H9 (cell line): ENCODE measurements around the gene SRRM2. TPM values are rescaled to one million over a fixed set of nuclear protein-coding genes. Genes with fewer than 3 reads are reported as not detected.

Experiments
- DNase-seq: peaks from one replicate; pipeline ENCODE4 v3.0.0-alpha.2; 2017
- H2AFZ ChIP-seq: one replicate; pipeline ENCODE4 v1.6.1; 2013; ENCODE audit warnings: mild to moderate bottlenecking, low read length, control low read depth, moderate library complexity
- H2AK5ac ChIP-seq: 2 replicates; pipeline ENCODE4 v1.6.1; 2013; ENCODE audit warnings: low read length, control low read depth, mixed read lengths; ENCODE audit not compliant: insufficient read length
- H2BK120ac ChIP-seq: one replicate; pipeline ENCODE4 v1.6.1; 2013; ENCODE audit warnings: low read depth, mild to moderate bottlenecking, low read length, control low read depth, inconsistent platforms; ENCODE audit not compliant: poor library complexity, severe bottlenecking
- H2BK12ac ChIP-seq: 2 replicates; pipeline ENCODE4 v1.6.1; 2013; ENCODE audit warnings: low read length, control low read depth, mixed read lengths, low read depth; ENCODE audit not compliant: insufficient read length
- H2BK15ac ChIP-seq: 2 replicates; pipeline ENCODE4 v1.6.1; 2013; ENCODE audit warnings: low read depth, low read length, control low read depth
- H2BK20ac ChIP-seq: one replicate; pipeline ENCODE4 v1.6.1; 2013; ENCODE audit warnings: low read depth, mild to moderate bottlenecking, low read length, control low read depth, inconsistent platforms; ENCODE audit not compliant: poor library complexity, severe bottlenecking
- H2BK5ac ChIP-seq: 2 replicates; pipeline ENCODE4 v1.6.1; 2013; ENCODE audit warnings: low read length, control low read depth, mixed read lengths; ENCODE audit not compliant: insufficient read length
- H3K14ac ChIP-seq: 2 replicates; pipeline ENCODE4 v1.6.1; 2013; ENCODE audit warnings: low read length, control low read depth; ENCODE audit not compliant: insufficient read depth
- H3K18ac ChIP-seq: 2 replicates; pipeline ENCODE4 v1.6.1; 2013; ENCODE audit warnings: low read depth, mild to moderate bottlenecking, mixed read lengths, low read length, control low read depth; ENCODE audit not compliant: insufficient read length
- H3K23ac ChIP-seq: 2 replicates; pipeline ENCODE4 v1.6.1; 2013; ENCODE audit warnings: low read length, control low read depth, mixed read lengths, low read depth; ENCODE audit not compliant: insufficient read length
- H3K23me2 ChIP-seq: 2 replicates; pipeline ENCODE4 v1.6.1; 2013; ENCODE audit warnings: low read depth, mild to moderate bottlenecking, mixed read lengths, low read length, control low read depth; ENCODE audit not compliant: insufficient read length, poor library complexity, severe bottlenecking
- H3K27ac ChIP-seq: 2 replicates; pipeline ENCODE4 v1.5.1; 2013; ENCODE audit warnings: low read length, control low read depth, mixed read lengths, low read depth; ENCODE audit not compliant: insufficient read length
- H3K27me3 ChIP-seq: 2 replicates; pipeline ENCODE4 v1.6.1; 2013; ENCODE audit warnings: low read length, control low read depth, inconsistent platforms; ENCODE audit not compliant: insufficient read depth
- H3K4ac ChIP-seq: 2 replicates; pipeline ENCODE4 v1.6.1; 2013; ENCODE audit warnings: low read depth, mild to moderate bottlenecking, control low read depth, inconsistent platforms, low read length, moderate library complexity
- H3K4me1 ChIP-seq: 2 replicates; pipeline ENCODE4 v1.6.1; 2013; ENCODE audit warnings: low read length, control low read depth, inconsistent platforms; ENCODE audit not compliant: insufficient read depth
- H3K4me2 ChIP-seq: 2 replicates; pipeline ENCODE4 v1.6.1; 2013; ENCODE audit warnings: low read length, control low read depth, mixed read lengths; ENCODE audit not compliant: insufficient read length, insufficient read depth
- H3K56ac ChIP-seq: 2 replicates; pipeline ENCODE4 v1.6.1; 2013; ENCODE audit warnings: low read depth, mild to moderate bottlenecking, mixed read lengths, low read length, control low read depth; ENCODE audit not compliant: insufficient read length
- H3K79me1 ChIP-seq: 2 replicates; pipeline ENCODE4 v1.6.1; 2013; ENCODE audit warnings: low read depth, mild to moderate bottlenecking, moderate library complexity, low read length, control low read depth, inconsistent platforms; ENCODE audit not compliant: insufficient read depth, poor library complexity, severe bottlenecking
- H3K79me2 ChIP-seq: 2 replicates; pipeline ENCODE4 v1.6.1; 2013; ENCODE audit warnings: low read length, control low read depth, inconsistent platforms; ENCODE audit not compliant: insufficient read depth
- H3K9ac ChIP-seq: 2 replicates; pipeline ENCODE4 v1.6.1; 2013; ENCODE audit warnings: low read length, control low read depth, mixed read lengths; ENCODE audit not compliant: insufficient read length; ENCODE audit errors: extremely low read depth
- H3K9me3 ChIP-seq: one replicate; pipeline ENCODE4 v1.6.1; 2013; ENCODE audit warnings: low read depth, low read length, inconsistent platforms; ENCODE audit not compliant: control insufficient read depth
- H3T11ph ChIP-seq: one replicate; pipeline ENCODE4 v1.6.1; 2013; ENCODE audit warnings: mild to moderate bottlenecking, low read length, control low read depth, inconsistent platforms
- H4K20me1 ChIP-seq: one replicate; pipeline ENCODE4 v1.6.1; 2013; ENCODE audit not compliant: control insufficient read depth, insufficient read length, insufficient read depth
- H4K5ac ChIP-seq: 2 replicates; pipeline ENCODE4 v1.6.1; 2013; ENCODE audit warnings: low read depth, mild to moderate bottlenecking, mixed read lengths, low read length, control low read depth; ENCODE audit not compliant: insufficient read length
- H4K8ac ChIP-seq: replicated peaks from 2 replicates; pipeline ENCODE4 v1.6.1; 2013; ENCODE audit warnings: low read length, control low read depth, mixed read lengths, low read depth; ENCODE audit not compliant: insufficient read length
- H4K91ac ChIP-seq: 2 replicates; pipeline ENCODE4 v1.6.1; 2013; ENCODE audit warnings: low read depth, mild to moderate bottlenecking, moderate library complexity, mixed read lengths, low read length, control low read depth; ENCODE audit not compliant: insufficient read length
- H3K27ac Mint-ChIP-seq, 3 experiments: 2 replicates in 2 of 3; 3 replicates in 1 of 3; pipeline ENCODE4 v1.8.0; 2020 to 2021; ENCODE audit warnings: mixed read lengths in 3 of 3, mild to moderate bottlenecking in 1 of 3, moderate library complexity in 1 of 3
- H3K27me3 Mint-ChIP-seq: 2 replicates; pipeline ENCODE4 v1.8.0; 2021; ENCODE audit warnings: low read depth, mild to moderate bottlenecking, moderate library complexity, mixed read lengths
- H3K36me3 Mint-ChIP-seq, 3 experiments: 2 replicates in 2 of 3; 3 replicates in 1 of 3; pipeline ENCODE4 v1.8.0; 2020 to 2021; ENCODE audit warnings: low read depth in 3 of 3, mixed read lengths in 3 of 3; ENCODE audit not compliant: insufficient read depth in 1 of 3
- H3K4me1 Mint-ChIP-seq, 2 experiments: 2 replicates each; pipeline ENCODE4 v1.8.0; 2020; ENCODE audit warnings: mixed read lengths in 2 of 2
- H3K4me3 Mint-ChIP-seq, 2 experiments: 2 replicates in 1 of 2; 3 replicates in 1 of 2; pipeline ENCODE4 v1.8.0; 2020 to 2021; ENCODE audit warnings: mild to moderate bottlenecking in 2 of 2, mixed read lengths in 2 of 2, moderate library complexity in 1 of 2
- H3K9me3 Mint-ChIP-seq, 2 experiments: 2 replicates in 1 of 2; 3 replicates in 1 of 2; pipeline ENCODE4 v1.8.0; 2020; ENCODE audit warnings: mild to moderate bottlenecking in 2 of 2, mixed read lengths in 2 of 2, moderate library complexity in 1 of 2
- CTCF ChIP-seq: fragments of 200-600 bp; sonication (generic); conservative IDR thresholded peaks from 3 replicates; pipeline ENCODE4 v1.8.0; 2021; ENCODE audit warnings: antibody characterized with exemption, mild to moderate bottlenecking
- WGBS: extraction: QIAGEN DNeasy Blood & Tissue Kit; methylation state at CpG from one replicate; pipeline ENCODE4 v1.1.7; 2013; ENCODE audit warnings: missing lambda C conversion rate, low lambda C conversion rate, mixed read lengths; ENCODE audit not compliant: insufficient read length; ENCODE audit errors: extremely low coverage; 5-methylcytosine and 5-hydroxymethylcytosine counted together
- total RNA-seq: library from RNA; stranded (reverse); gene quantifications from 2 replicates; pipeline ENCODE4 v1.2.1, GENCODE V29; 2021

Gene SRRM2
- total RNA-seq, 1 experiment from 2014 or later, result 694 TPM

GRCh38 chr16:2815299-2815771 lies 62.9 kb downstream of the SRRM2 start:
- Histone ChIP-seq H2AFZ (no peak overlapping the region), H3K27ac (no peak overlapping the region), H3K9ac (no peak overlapping the region), H2BK12ac (no peak overlapping the region), H3K4me1 (no peaks in the 10 kb centered on the region), H3K23ac (no peak overlapping the region), H2AK5ac (no peak overlapping the region), H4K20me1 (no peaks in the 10 kb centered on the region), H4K91ac (no peak overlapping the region), H3K56ac (no peak overlapping the region), H4K8ac (no peak overlapping the region), H2BK20ac (no peak overlapping the region), H2BK120ac (no peak overlapping the region), H4K5ac (no peak overlapping the region), H3K4me2 (no peak overlapping the region), H3K23me2 (no peaks in the 10 kb centered on the region), H3K14ac (no peak overlapping the region), H2BK5ac (no peak overlapping the region), H2BK15ac (no peak overlapping the region), H3K27me3 (no peaks in the 10 kb centered on the region), H3K79me2 (no peaks in the 10 kb centered on the region), H3K79me1 (no peaks in the 10 kb centered on the region), H3T11ph (no peak overlapping the region), H3K4ac (no peak overlapping the region), H3K9me3 (no peaks in the 10 kb centered on the region), H3K18ac (no peak overlapping the region)
- Mint-ChIP-seq H3K4me3 (no peak overlapping the region), H3K27me3 (peaks cover 9% of the 10 kb centered on the region), H3K27ac (no peak overlapping the region), H3K36me3 (no peaks in the 10 kb centered on the region), H3K4me1 (peaks cover 7% of the 10 kb centered on the region in 2 experiments; a peak in 3 of 4 replicates), H3K9me3 (no peaks in the 10 kb centered on the region)
- TF ChIP-seq CTCF, result no peak
- no CpG with 5 or more reads among the region's 10 CpGs for WGBS
- DNase-seq, result no peak
